ENCODE measurements around the gene LRG1.

LRG1 gene

DNA sequence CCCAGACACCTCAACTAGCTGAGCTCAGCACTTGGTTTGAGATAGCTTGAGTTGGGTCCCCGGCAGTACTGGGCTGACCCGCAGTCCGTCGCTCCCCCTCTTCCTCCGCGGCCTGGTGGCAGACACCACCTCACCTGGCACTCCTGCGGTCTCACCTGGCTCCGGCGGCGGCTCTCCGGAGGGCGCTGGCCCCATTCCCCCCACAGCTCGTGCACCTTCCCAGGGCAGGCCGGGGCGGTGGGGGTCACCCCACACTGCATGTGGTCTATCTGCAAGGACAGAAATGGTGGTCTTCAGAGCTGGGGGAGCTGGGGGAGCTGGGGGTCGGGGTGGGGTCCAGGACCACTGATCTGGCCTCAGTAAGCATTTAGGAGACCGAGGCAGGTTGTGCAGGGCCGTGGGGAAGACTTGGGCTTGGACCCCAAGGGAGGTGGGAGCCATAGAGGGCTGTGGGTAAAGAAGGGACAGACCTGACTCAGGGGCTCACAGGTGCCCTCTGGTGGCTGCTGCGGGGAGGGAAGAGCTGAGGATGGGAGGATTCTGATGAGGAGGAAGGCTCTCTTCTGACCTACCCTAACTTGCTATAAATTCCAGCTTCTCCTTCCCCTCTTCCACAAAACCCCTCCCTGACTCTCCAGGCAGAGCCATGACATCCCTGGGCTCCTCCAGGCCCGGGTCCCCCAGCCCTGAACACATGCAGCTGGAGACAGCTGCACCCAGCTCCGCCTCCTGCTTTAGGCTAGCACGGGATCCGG is 14.9 kb downstream of the LRG1 start:
- DNase-seq: no peak

- DNase-seq: no peak
Observed at GRCh38 chr19:4523306-4524110, 16.3 kb downstream of the LRG1 start.

DNA sequence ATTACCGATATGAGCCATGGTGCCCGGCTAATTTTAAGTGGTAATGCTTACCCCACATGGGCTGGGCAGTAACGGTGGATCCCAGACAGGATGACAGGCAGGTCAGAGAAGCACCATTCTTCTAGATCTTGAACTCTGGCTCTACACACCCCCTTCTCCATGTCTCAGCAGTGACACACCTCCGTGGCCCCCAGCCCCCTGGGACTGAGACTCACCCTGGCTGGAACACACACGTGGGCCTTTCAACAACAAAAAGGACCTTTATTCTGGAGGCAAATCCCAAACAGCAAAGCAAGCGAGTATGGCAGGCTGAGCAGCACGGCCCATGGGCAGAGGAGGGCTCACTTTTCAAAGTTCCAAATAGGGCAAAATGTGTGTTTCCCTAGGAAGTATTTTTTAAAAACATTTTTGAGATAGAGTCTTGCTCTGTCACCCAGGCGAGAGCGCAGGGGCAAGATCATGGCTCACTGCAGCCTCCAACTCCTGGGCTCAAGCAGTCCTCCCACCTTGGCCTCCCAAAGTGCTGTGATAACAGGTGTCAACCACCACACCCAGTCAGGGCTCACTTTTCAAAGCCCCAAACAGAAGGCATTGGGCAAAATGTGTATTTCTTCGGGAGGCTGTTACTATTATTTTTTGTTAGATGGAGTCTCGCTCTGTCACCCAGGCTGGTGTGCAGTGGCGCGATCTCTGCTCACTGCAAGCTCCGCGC is 17.4 kb downstream of the LRG1 start:
- no peak for DNase-seq

- DNase-seq: no peak
Observed at GRCh38 chr19:4521888-4522242, 18.0 kb downstream of the LRG1 start.

DNA sequence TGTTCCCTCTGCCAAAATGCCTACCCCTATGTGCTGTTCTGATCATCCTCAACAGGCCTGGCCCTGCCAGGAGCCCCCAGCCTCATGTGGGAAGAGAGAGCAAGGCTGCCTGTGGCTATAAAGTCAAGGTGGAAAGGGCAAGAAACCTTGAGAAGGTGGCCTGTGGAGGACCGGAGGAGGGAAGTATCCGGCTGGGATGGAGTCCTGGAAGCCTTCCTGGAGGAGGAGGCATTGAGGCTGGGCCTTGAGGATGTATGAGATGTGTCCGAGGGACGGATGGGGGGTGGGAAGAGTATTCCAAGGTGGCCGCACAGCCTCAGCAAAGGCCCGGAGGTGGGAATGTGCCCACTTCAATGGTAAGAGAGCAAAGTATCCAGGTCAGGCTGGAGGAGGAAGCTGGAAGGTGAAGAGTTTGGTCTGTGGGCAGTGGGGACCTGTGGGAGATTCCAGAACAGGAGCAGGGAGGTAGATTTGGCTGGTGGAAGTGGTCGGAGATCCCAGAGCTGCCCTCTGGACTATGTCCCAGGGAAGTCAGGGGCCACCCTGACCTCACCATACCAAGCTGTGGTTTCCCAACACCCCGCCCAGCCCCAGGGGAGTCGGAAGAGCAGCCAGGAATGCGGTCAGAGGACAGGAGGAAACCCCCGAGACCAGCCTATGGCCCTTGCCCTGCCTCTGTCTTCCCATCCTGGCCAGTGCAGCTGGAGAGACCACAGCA is 18.5 kb downstream of the LRG1 start:
- no peak for DNase-seq

DNA sequence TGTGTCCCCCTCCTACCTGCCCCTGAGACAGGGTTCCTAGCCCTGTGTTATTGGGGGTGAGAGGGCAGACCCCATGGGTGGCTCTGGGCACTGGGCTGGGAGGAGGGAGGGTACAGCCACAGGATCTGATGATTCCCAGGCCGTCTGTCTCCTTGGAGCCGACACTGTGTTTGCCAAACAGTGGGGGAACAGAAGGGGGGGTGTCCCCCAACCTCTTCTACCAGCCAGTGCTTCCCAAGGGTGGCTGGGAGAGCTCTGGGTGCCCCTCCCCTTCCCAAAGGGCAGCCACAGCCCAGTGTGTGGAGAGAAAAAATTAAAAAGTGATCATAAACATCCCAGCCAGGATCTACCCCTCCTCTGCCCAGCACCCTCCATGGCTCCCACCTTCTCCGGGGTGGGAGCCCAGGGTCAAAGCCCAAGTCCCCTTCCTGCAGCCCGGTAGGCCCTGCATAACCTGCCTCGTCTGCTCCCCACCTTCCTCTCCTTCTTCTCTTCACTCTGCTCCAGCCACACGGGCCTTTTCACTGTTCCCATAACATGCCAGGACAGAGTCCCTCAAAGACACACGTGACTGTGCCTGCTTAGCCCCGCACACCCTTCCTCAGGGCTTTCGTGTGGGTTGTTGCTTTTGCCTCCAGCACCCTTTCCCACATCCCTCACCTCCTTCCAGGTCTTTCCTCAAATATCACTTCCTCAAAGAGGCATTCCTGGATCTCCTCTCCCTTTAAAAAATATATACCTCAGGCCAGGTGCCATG is 20.1 kb downstream of the LRG1 start:
- no peak for DNase-seq

DNA sequence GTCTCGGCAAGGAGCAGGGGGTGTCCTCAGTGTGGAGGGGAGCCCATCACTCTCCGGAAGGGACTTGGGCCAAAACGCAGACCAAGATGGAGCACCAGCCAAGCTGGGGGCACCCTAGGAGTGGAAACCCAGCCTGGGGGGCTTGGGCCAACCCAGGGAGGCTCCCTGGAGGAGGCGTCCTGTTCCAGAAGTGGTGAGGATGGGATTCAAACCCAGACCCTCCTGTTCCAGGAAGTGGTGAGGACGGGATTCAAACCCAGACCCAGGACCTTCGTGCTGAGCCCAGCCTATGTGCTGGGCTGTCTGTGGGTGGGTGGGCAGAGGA is 20.7 kb downstream of the LRG1 start:
- DNase-seq: no peak

GRCh38 chr19:4518345-4519171 is 21.3 kb downstream of the LRG1 start, which contains the start of gene PLIN4:
Gene PLIN4 (minus strand): TSS chr19:4518486. CDS start chr19:4518272, 214 bp downstream.
- DNase-seq: no peak

GRCh38 chr19:4517451-4518057 is 22.3 kb downstream of the LRG1 start:
- no peak for DNase-seq

DNA sequence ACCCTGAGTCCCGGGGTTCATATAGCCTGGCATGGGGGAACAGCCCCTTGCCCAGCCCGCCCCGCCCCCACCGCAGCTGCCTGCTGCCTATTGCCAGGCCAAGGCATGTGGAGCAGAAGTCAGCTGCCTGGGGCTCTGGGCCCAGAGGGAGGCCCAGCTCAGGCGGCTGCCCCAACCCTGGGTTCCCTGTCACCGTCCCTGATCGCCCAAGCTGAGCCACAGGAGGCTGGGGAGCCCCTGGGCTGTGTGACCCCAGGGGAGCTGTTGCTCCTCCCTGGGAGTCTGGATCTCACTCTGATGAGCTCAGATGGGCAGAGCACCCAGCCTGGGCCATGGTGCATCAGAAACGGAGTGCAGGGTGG is 22.9 kb downstream of the LRG1 start:
- DNase-seq: no peak

DNA sequence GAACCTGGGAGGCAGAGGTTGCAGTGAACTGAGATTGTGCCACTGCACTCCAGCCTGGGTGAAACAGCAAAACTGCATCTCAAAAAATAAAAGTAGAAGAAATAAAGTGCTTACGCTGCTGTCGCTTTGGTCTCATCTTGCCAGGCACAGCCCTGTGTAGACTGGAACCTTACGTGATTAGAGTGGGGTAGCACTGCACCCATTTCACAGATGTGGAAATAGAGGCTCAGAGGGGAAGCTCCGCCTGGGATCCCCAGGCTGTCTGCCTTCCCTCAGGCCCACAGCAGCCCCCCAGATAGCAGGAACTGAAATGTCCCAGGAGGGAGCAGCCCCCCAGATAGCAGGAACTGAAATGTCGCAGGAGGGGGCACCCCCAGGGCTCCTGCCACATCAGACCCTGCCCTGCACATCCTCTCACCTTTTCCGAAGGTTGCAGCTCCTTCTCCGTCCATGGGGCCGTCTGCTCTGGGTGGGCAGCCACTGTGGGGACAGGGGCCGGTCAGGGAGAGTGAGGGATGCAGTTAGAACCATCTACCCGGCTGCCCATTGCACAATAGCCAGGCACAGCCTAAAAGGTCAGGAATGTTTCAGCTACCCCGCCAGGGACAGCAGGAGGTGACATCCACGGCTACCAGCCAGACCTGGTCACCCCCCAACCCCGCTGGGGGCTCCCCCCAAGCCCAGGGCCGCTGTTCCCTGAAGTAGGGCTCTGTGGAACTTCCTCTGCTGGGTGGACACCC is 23.5 kb downstream of the LRG1 start:
- DNase-seq: no peak

DNA sequence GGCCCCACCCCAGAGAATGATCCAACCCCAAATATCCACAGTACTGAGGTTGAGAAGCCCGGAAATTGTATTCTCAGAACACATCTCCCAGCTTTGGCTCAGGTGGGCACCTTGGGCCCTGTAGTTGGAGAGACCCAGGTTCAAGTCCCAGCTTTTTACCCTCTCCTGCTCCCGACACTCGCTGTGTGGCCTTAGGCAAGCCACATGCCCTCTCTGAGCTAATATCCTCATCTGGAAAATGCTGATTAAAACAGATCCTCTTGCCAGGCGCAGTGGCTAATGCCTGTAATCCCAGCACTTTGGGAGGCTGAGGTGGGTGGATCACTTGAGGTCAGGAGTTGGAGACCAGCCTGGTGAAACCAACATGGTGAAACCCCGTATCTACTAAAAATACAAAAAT is 24.1 kb downstream of the LRG1 start:
- DNase-seq: no peak

GRCh38 chr19:4513248-4513647 is 26.6 kb downstream of the LRG1 start:
- DNase-seq: no peak

GRCh38 chr19:4512070-4512469 is 27.8 kb downstream of the LRG1 start:
- DNase-seq: no peak

DNA sequence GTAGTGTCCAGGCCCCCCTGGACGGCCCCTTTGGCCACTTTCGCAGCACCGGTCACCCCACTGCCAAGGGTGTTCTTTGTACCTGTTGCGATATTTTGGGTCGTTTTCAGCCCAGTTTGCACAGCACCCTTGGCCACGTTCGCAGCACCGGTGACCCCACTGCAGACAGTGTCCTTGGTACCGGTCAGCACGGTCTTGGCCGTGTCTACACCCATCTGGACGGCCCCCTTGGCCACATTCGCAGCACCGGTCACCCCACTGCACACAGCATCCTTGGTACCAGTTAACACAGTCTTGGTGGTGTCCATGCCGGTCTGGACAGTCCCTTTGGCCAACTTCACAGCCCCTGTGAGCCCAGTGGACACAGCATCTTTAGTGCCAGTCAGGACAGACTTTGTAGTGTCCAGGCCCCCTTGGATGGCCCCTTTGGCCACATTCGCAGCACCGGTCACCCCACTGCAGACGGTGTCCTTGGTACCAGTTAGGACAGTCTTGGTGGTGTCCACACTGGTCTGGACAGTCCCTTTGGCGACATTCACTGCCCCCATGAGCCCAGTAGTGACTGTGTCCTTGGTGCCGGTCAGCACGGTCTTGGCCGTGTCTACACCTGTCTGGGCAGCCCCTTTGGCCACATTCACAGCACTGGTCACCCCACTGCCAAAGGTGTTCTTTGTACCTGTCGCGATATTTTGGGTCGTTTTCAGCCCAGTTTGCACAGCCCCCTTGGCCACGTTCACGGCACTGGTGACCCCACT is 28.4 kb downstream of the LRG1 start:
- DNase-seq: no peak

GRCh38 chr19:4510435-4511255 is 29.2 kb downstream of the LRG1 start:
- no peak for DNase-seq

DNA sequence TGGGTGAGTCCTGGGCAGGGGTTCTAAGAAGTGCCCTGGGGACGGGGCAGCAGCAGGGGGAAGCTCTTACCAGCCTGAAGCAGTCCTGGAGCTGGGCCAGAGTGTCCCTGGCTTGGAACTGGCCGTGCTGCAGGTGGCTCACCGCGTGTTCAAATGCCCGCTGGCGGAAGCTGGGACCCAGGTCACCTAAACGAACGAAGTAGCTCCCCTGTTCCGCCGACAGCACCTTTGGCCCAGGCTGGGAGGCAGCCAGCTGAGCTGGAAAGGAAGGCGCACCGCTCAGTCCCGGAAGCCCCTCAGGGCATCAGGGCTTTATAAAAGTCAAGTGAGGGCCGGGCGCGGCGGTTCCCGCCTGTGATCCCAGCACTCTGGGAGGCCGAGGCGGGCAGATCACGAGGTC is 31.1 kb downstream of the LRG1 start:
- DNase-seq: no peak

DNA sequence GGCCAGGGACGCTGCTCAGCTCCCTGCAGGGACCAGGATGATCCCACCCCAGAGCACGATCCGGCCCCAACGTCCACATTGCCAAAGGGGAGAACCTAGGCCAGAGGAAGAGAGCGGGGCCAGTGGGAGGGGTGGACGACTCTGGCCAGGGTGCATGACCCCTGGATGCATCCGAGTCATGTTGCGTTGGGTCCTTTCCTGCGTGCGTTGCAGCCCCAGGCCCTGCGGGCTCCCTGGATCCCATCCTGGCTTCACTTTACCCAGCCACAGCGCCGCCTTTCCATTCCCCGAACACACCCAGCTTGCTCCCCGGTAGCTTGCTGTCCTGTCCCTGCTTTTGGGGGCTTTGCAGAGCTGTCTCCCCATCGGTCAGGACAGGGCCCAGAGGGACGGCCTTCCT is 32.0 kb downstream of the LRG1 start:
- DNase-seq: no peak

DNA sequence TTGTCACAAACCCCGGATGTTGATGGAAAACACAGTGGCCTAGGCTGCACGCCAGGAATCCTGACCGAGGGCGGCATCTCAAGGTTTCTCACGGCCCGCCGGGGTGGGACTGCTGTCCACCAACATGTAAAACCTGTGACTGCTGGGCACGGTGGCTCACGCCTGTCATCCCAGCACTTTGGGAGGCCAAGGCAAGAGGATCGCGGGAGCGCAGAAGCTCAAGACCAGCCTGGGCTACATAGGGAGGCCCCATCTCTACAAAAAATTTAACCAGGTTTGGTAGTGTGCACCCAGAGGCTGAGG is 32.7 kb downstream of the LRG1 start:
- DNase-seq: no peak

All from cerebellar nuclear complex (tissue), 1 donor.